Activated CD8-positive, alpha-beta memory T cell treated with anti-CD3 and anti-CD28 coated beads for 24 hours (primary cell): ENCODE measurements around the gene ST7.
"Not testable (repeated sequence)": the region's sequence is repeated elsewhere in the genome, so short reads cannot be mapped to it uniquely, and the experiment has no call there.

Experiments used
- DNase-seq: peaks from one replicate; pipeline ENCODE4 v3.0.0-alpha.2; 2020

Gene ST7, protein sequence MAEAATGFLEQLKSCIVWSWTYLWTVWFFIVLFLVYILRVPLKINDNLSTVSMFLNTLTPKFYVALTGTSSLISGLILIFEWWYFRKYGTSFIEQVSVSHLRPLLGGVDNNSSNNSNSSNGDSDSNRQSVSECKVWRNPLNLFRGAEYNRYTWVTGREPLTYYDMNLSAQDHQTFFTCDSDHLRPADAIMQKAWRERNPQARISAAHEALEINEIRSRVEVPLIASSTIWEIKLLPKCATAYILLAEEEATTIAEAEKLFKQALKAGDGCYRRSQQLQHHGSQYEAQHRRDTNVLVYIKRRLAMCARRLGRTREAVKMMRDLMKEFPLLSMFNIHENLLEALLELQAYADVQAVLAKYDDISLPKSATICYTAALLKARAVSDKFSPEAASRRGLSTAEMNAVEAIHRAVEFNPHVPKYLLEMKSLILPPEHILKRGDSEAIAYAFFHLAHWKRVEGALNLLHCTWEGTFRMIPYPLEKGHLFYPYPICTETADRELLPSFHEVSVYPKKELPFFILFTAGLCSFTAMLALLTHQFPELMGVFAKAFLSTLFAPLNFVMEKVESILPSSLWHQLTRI

DNA sequence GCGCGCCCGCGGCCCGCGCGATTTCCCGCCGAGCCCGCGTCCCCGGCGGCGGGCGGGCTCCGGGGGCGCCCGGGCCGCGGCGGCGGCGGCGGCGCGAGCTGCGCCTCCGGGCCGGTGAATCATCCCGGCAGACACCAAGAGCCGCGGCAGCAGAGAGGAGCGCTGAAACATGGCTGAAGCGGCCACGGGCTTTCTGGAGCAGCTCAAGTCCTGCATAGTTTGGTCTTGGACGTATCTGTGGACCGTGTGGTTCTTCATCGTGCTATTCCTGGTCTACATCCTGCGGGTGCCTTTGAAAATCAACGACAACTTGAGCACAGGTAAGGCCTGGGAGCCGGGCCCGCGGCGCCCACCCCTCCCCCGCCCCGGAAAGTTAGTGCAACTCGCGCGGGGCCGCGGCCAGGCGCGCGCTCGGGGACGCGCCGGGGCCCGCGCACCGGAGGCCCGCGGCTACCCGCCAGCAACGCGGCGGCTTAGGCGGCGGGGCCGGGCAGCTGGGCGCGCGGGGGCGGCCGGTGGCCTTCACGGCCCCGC, at the start of gene ST7:
Gene ST7, plus strand, starts transcription at position 130 of the 534 bp plus-strand sequence. Its CDS starts 40 bp downstream, at position 170.
- DNase-seq: peak; percentile 89

GRCh38 chr7:116906391-116906790, 46.9 kb upstream of the ST7 start:
- DNase-seq: no peak

DNA sequence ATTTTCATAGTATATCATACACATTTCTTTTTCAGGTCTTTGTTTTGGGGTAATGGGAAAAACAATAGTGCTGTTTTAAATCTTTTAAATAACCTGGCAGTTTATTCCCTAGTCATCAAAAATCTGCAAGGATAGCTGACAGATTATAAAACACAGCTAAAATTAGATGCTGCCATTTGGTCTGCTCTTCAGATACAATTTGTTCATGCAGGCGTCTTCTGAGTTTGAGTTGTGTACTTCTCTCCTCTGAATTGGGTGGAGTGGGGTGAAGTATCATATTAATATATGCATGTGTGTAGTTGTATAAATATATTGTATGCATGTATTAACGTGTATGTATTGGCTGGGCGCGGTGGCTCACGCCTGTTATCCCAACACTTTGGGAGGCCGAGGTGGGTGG, 42.9 kb upstream of the ST7 start:
- DNase-seq: no peak

DNA sequence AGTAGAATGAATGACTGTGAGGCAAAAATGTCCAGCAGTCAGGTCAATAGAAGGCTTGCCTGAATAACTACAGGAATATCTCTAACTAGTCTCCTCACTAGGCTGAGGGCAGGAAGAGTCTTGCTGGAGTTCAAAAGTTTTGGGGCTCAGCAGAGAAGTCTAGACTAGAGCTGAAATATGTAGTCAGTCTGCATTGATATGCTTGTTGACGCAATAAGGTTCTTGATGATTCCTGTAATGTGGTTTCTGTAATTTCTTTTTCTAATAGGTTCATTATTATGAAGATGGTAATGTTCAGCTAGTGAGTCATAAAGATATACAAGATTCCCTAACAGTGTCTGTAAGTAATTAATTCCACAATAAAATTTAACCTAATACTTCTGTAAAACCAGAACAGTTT, 41.5 kb upstream of the ST7 start:
- no peak for DNase-seq

GRCh38 chr7:116912269-116912909, 40.9 kb upstream of the ST7 start:
- no peak for DNase-seq

- no peak for DNase-seq
Measured at GRCh38 chr7:116918704-116919103, 34.6 kb upstream of the ST7 start.

DNA sequence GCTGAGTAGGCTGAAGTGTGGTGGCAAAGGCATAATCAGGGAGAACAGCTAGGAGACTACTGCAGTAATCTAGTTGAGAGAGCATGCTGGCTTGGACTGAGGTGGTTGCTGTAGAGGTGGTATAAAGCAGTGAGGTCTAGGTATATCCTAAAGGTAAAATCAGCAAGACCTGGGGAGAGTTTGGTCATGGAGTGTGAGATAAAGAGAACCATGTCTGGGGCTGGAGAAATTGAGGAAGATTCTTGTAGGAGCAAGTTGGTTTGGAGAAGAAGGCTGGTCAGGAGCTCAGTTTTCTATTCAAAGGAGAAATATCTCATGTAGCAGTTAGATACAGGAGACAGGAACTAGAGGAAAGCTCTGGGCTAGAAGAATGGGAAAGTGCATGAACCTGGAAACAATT, 32.9 kb upstream of the ST7 start:
- DNase-seq: no peak

DNA sequence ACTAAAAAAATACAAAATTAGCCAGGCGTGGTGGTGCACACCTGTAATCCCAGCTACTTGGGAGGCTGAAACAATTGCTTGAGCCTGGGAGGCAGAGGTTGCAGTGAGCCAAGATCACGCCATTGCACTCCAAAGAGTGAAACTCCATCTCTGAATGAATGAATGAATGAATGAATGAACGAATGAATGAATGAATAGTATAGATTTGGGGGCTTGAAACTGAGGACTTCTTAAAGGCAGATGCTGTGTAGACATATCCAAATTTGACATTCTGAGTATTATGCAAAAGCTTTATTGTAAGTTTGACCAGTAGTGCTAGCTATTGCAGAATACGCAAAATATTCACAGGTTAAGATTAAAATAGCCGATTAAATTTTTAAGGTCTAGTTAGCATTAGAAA, 30.8 kb upstream of the ST7 start:
- DNase-seq: no peak

DNA sequence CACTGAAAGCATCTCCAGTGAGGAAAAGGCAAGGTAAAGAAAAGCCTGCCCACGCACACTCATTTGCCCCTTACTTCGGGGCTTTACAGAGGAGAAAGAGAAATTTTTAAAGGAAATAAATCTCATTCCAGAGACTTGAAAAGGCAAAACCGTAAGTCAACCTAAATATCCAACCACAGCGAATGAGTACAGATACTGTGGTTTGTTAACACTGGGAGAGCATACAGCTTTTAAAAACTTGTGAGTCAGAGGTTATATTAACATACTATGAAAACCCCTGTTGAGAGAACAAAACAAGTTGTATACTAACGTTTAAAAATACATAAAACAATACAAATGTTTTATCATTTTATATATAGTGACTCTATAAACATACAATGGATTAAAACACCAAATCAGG, 28.6 kb upstream of the ST7 start:
- DNase-seq: no peak

GRCh38 chr7:116929021-116929420, 24.3 kb upstream of the ST7 start:
- DNase-seq: no peak

GRCh38 chr7:116929914-116930913, 23.1 kb upstream of the ST7 start:
- DNase-seq: peak; percentile 89

DNA sequence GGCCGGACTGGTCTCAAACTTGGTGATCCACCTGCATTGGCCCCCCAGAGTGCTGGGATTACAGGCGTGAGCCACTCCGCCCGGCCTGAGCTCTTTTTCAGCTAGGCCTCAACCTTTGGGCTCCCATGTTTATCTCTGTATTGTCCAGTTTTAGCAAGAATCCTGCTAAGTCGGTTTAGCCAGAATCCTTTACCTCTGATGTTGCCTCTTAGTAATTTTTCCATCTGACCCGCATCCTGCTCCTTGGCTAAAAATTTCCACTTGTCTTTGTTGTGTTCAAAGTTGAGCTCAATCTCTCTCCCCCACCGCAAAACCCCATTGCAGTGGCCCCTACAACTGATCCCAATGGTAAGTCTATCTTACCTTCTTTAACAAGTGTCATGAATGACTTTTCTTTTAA, 20.7 kb upstream of the ST7 start:
- DNase-seq: no peak

- no peak for DNase-seq
Measured at GRCh38 chr7:116933465-116933864, 19.8 kb upstream of the ST7 start.

- DNase-seq: no peak
Measured at GRCh38 chr7:116934580-116934979, 18.7 kb upstream of the ST7 start.

- DNase-seq: not testable (repeated sequence)
Measured at GRCh38 chr7:116936844-116937243, 16.5 kb upstream of the ST7 start.

GRCh38 chr7:116938678-116939077, 14.6 kb upstream of the ST7 start:
- DNase-seq: no peak

DNA sequence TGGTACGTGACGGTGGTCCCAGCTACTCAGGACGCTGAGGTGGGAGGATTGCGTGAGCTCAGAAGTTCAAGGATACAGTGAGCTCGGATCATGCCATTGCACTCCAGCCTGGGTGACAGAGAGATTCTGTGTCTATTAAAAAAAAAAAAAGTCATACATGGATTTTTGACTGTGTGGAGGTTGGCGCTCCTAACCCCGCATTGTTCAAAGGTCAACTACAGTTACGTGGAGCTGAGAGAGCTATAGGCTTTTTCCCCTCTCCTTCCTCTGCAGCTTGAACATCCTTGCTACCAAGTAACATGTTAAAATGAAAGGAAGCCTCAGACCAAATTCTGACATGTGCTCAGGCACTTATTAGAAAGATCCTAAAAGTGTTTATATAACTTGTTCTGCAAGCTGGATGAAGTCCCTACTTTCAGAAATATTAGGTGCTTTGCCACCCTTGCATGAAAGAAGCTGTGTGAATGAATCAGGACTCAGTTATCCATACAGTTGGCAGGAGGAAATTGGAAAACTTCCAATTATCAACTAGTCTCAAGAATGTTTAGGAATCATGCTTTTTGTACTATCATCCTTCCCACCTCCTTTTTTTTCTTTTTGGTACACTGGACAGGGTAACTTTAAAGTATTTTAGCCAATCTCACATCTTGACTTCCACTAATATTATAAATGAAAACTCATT, 12.5 kb upstream of the ST7 start:
- DNase-seq: no peak

GRCh38 chr7:116942504-116942903, 10.8 kb upstream of the ST7 start:
- DNase-seq: no peak

GRCh38 chr7:116948934-116949333, 4.4 kb upstream of the ST7 start:
- DNase-seq: no peak

DNA sequence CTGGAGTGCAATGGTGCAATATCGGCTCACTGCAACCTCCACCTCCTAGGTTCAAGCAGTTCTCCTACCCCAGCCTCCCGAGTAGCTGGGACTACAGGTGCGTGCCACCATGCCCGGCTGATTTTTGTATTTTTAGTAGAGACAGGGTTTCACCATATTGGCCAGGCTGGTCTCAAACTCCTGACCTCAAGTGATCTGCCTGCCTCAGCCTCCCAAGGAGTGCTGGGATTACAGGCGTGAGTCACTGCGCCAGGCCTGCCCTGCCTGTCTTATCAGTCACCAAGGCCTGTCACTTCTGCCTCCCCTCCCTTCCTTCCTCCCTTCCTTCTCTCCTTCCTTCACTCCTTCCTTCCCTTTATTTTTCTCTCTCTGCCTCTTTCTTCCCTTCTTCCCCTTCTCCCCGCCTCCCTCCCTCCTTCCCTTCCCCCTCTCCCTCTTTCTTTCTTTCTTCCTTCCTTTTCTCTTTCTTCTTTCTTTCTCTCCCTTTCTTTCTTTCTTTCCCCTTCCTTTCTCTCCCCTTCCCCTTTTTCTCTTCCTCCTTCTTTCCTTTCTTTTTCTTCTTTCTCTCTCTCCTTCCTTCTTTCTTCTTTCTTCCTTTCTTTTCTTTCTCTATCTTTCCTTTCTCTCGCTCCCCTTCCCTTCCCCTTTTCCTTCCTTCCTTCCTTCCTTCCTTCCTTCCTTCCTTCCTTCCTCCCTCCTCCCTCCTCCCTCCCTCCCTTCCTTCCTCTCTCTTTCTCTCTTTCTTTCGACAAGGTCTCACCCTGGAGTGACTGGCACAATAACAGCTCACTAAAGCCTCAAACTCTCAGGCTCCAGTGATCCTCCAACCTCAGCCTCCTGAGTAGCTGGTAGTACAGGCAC, 3.1 kb upstream of the ST7 start:
- DNase-seq: no peak

- no peak for DNase-seq
Measured at GRCh38 chr7:116950889-116951351, 2.4 kb upstream of the ST7 start.
